Sigmoid colon (tissue), 4 donors: Measurements from ENCODE around the gene SDK1.

ENCODE experiments used
- CTCF ChIP-seq, 4 experiments: fragments of 450-650 bp in 3 of 4; fragments of 200-600 bp in 1 of 4; IDR thresholded peaks; one replicate each; pipeline ENCODE4 v1.5.1; 2016 to 2019; ENCODE audit warnings: antibody characterized with exemption in 4 of 4, mild to moderate bottlenecking in 3 of 4, moderate library complexity in 2 of 4
- EP300 ChIP-seq, 4 donors: sonication (generic); formaldehyde crosslinking; IDR thresholded peaks; one replicate each; pipeline ENCODE4 v1.6.1; 2017; ENCODE audit warnings: antibody characterized with exemption in 4 of 4
- POLR2A ChIP-seq, 2 donors: fragments of 450-650 bp; IDR thresholded peaks; one replicate each; pipeline ENCODE4 v1.6.1; 2016; ENCODE audit warnings: antibody characterized with exemption in 2 of 2, mild to moderate bottlenecking in 2 of 2, moderate library complexity in 2 of 2
- POLR2AphosphoS5 ChIP-seq, 4 donors: sonication (generic); formaldehyde crosslinking; IDR thresholded peaks; one replicate each; pipeline ENCODE4 v1.6.1; 2017; ENCODE audit warnings: antibody characterized with exemption in 4 of 4

- TF ChIP-seq POLR2AphosphoS5 (IDR thresholded peaks at IDR 0.05) (no peak), POLR2A (IDR thresholded peaks at IDR 0.05) (no peak), CTCF (IDR thresholded peaks at IDR 0.05) (no peak), EP300 (IDR thresholded peaks at IDR 0.05) (no peak)
Measured at GRCh38 chr7:3974329-3974728, 673.3 kb downstream of the SDK1 start.
